WERI-Rb-1 (cell line): ENCODE results near the gene PRMT9.

Experiments
- DNase-seq: peaks from one replicate; pipeline ENCODE4 v3.0.0-alpha.2; 2020
- H3K27ac ChIP-seq: fragments of 250-450 bp; sonication (Bioruptor Pico); 2 replicates; pipeline ENCODE4 v1.5.1; 2020; ENCODE audit warnings: mild to moderate bottlenecking, moderate library complexity
- H3K27me3 ChIP-seq: fragments of 250-450 bp; sonication (Bioruptor Pico); 2 replicates; pipeline ENCODE4 v1.5.1; 2021; ENCODE audit warnings: mild to moderate bottlenecking, low read depth, moderate library complexity; ENCODE audit not compliant: insufficient read depth, severe bottlenecking
- H3K36me3 ChIP-seq: fragments of 250-450 bp; sonication (Bioruptor Pico); 2 replicates; pipeline ENCODE4 v1.5.1; 2020; ENCODE audit warnings: mild to moderate bottlenecking, moderate library complexity
- H3K4me3 ChIP-seq: 2 replicates; pipeline ENCODE4 v1.5.1; 2011; ENCODE audit warnings: low read depth, mild to moderate bottlenecking, control low read depth, low read length
- H3K9me3 ChIP-seq: fragments of 250-450 bp; sonication (Bioruptor Pico); 2 replicates; pipeline ENCODE4 v1.5.1; 2021; ENCODE audit warnings: mild to moderate bottlenecking, moderate library complexity; ENCODE audit not compliant: severe bottlenecking
- TF ChIP-seq, protein P1 (sequence below): IDR thresholded peaks from 2 replicates; pipeline ENCODE4 v1.5.1; 2011; ENCODE audit warnings: low read depth, mild to moderate bottlenecking, control low read depth, inconsistent platforms, low read length

PRMT9 gene

DNA sequence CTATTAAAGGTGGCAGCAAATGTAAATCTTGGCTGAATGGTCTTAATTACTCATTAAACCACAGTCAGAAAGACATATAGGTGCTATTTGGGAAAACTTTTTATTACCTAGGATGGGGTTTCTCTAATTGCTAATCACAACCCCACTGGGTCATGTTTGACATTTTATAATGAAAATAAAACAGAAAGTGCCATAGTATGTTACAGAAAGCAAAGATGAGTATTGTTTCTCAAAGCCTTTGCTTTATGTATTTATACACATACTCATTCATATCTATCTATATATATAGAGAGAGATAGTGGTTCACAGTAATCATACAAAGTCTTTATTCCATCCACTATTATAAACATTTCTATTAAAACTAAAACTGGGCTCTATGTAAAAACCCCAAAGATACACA is 48.6 kb downstream of the PRMT9 start:
- no peak for DNase-seq
- Histone ChIP-seq H3K27ac (no peak overlapping the region), H3K4me3 (no peak overlapping the region), H3K9me3 (no peaks in the 10 kb centered on the region), H3K36me3 (peaks cover 72% of the 10 kb centered on the region), H3K27me3 (no peaks in the 10 kb centered on the region)
- TF ChIP-seq, protein P1, sequence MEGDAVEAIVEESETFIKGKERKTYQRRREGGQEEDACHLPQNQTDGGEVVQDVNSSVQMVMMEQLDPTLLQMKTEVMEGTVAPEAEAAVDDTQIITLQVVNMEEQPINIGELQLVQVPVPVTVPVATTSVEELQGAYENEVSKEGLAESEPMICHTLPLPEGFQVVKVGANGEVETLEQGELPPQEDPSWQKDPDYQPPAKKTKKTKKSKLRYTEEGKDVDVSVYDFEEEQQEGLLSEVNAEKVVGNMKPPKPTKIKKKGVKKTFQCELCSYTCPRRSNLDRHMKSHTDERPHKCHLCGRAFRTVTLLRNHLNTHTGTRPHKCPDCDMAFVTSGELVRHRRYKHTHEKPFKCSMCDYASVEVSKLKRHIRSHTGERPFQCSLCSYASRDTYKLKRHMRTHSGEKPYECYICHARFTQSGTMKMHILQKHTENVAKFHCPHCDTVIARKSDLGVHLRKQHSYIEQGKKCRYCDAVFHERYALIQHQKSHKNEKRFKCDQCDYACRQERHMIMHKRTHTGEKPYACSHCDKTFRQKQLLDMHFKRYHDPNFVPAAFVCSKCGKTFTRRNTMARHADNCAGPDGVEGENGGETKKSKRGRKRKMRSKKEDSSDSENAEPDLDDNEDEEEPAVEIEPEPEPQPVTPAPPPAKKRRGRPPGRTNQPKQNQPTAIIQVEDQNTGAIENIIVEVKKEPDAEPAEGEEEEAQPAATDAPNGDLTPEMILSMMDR, result no peak

DNA sequence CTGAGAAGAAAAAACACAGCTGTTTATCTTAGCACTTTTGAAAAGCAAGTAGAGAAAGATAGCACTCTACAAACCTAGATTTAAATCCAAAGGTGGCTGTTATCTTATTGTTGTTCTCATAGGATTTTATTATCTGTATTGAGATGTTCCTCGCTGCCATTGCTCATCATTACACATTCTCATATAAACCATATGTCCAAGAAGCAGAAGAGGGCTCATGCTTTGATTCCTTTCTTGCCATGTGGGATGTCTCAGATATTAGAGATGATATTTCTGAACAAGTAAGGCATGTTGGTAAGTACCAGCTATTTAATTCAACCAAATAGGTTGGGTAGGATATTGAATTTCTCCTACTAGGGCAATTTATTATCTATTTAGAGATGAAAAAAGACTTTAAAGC is 50.3 kb downstream of the PRMT9 start:
- Histone ChIP-seq H3K27ac (no peak overlapping the region), H3K9me3 (no peaks in the 10 kb centered on the region), H3K36me3 (peaks cover 86% of the 10 kb centered on the region), H3K27me3 (no peaks in the 10 kb centered on the region), H3K4me3 (no peak overlapping the region)
- no peak for DNase-seq
- TF ChIP-seq, protein P1, result no peak

GRCh38 chr4:147633113-147633512 is 50.9 kb downstream of the PRMT9 start:
- H3K4me3 ChIP-seq, result no peak overlapping the region
- TF ChIP-seq, protein P1, result no peak
- peaks cover 82% of the 10 kb centered on the region for H3K36me3 ChIP-seq
- no peak for DNase-seq
- no peaks in the 10 kb centered on the region for H3K27me3 ChIP-seq
- no peak overlapping the region for H3K27ac ChIP-seq
- H3K9me3 ChIP-seq, result no peaks in the 10 kb centered on the region

DNA sequence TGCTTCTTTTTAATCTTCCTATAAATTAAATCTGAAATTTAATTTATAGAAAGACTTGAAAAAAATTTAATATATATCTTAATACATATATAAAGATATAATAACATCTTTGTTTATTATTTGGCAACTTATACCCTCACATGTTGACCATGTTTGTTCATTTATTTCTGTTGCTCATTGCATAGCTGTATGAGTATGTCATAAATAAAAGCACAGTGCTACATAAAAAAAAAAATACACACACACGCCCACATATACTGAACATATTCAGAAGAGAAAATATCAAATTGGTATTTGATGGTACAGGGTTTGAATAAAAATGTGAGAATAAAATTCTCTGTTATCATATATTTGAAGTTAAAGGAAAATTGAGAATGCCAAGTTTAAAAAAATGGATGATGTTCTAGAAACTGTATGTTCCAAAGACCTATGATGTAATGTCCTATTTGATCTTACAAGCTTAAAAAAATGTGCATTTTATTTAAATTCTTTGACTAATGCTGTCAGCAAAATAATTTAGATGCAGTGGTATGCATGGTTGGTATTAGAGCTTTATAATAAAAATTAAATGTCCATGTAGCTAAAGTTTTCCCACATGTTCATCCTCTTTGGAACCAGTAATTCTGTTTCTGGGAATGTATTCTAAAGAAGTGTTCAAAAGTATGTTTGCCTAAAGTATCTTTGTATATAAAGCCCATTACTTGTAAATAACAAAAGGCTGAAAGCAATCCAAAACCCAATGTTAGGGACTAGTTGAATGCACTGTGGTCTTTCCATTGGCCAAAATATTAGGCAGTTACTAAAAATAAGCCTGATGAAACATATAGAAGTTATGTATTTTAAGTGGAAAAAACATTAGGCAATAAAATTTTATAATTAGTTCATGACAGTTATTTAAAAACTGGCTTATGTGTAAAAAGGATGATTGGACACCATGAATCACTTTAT is 53.9 kb downstream of the PRMT9 start:
- Histone ChIP-seq H3K9me3 (no peaks in the 10 kb centered on the region), H3K4me3 (no peak overlapping the region), H3K27ac (no peak overlapping the region), H3K27me3 (no peaks in the 10 kb centered on the region), H3K36me3 (peaks cover 75% of the 10 kb centered on the region)
- TF ChIP-seq, protein P1, result no peak
- no peak for DNase-seq

DNA sequence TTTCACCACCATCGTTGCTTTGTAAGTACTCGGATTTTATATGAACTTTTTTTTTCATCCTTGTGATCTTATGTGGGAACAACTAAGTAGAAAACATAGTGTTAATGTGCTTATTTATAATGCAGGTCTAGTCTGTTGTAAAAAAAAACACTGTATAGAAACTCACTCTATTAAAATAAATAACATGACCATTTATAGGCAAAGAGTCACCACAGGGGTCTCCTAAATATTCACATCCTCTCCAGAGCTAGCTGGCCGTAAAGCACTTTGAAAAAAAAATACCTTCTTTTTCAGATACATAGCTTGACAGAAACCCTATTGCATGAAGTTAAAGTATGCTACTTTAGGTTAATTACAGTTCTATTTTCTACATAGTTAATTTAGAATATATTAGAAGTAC is 55.5 kb downstream of the PRMT9 start:
- Histone ChIP-seq H3K36me3 (peaks cover 72% of the 10 kb centered on the region), H3K27ac (no peak overlapping the region)
- TF ChIP-seq, protein P1, result no peak

DNA sequence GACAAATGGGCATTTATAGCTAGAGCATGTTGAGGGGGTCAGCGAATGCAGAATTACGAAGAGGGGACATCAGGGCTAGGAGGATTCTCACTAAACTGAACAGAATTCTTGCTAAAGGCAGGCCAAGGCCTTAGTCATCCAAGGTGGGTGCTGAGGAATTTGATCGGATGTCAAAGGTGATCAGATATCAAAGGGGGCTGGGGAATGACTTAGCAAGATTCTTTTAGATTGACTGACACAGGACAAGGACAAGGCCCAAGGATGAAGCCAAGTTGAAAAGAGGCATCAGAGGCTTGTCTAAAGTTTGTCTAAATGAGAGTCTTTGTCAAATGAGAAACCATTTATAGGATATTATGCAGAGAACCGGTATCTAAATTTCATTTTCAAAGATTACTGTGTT is 57.1 kb downstream of the PRMT9 start:
- no peak for DNase-seq
- peaks cover 70% of the 10 kb centered on the region for H3K36me3 ChIP-seq
- H3K27ac ChIP-seq, result no peak overlapping the region
- no peaks in the 10 kb centered on the region for H3K27me3 ChIP-seq
- H3K4me3 ChIP-seq, result no peak overlapping the region
- TF ChIP-seq, protein P1, result no peak
- no peaks in the 10 kb centered on the region for H3K9me3 ChIP-seq

More for the DNA sequence above, 55.5 kb downstream of the PRMT9 start:
- DNase-seq, result no peak
- Histone ChIP-seq H3K9me3 (no peaks in the 10 kb centered on the region), H3K27me3 (no peaks in the 10 kb centered on the region), H3K4me3 (no peak overlapping the region)
